PC-3 (cell line): Measurements from ENCODE around the gene DUS1L. TPM values are rescaled to one million over a fixed set of nuclear protein-coding genes. Genes with fewer than 3 reads are reported as not detected.

ENCODE experiments used
- ATAC-seq: fragments of 200-7000 bp; cut with Tn5 transposase; 2 replicates; pipeline ENCODE4 v1.9.1; 2020; ENCODE audit warnings: mild to moderate bottlenecking, moderate library complexity
- BruUV-seq: library from RNA; stranded (reverse); fragments of 400-500 nt; replicated peaks from 2 replicates; lab custom pipeline; 2021; lab: Mats Ljungman, UMichigan
- CTCF ChIA-PET: fragments of 300-600 bp; sonication (Branson Sonifier 250); formaldehyde crosslinking; loops from one replicate; lab custom pipeline; 2022; ENCODE audit warnings: antibody characterized with exemption; lab: Charles Lee
- POLR2A ChIA-PET: fragments of 300-600 bp; sonication (Branson Sonifier 250); formaldehyde crosslinking; loops from one replicate; lab custom pipeline; 2022; ENCODE audit warnings: antibody characterized with exemption; ENCODE audit not compliant: unreplicated experiment; lab: Charles Lee
- DNase-seq: peaks from one replicate; pipeline ENCODE4 v3.0.0-alpha.2; 2015
- H2AFZ ChIP-seq: fragments of 300-600 bp; sonication (generic); 2 replicates; pipeline ENCODE4 v1.6.0; 2016; ENCODE audit warnings: antibody characterized with exemption, low read length
- H3F3A ChIP-seq: fragments of 300-600 bp; sonication (generic); one replicate; pipeline ENCODE4 v1.6.0; 2017; ENCODE audit warnings: antibody characterized with exemption, low read length, control low read depth, mild to moderate bottlenecking; ENCODE audit not compliant: unreplicated experiment
- H3K27ac ChIP-seq: fragments of 300-600 bp; sonication (generic); 2 replicates; pipeline ENCODE4 v1.5.1; 2016; ENCODE audit warnings: mild to moderate bottlenecking, low read length
- H3K27me3 ChIP-seq: fragments of 300-600 bp; sonication (generic); 2 replicates; pipeline ENCODE4 v1.6.1; 2016; ENCODE audit warnings: low read length, mixed read lengths
- H3K36me3 ChIP-seq: fragments of 300-600 bp; sonication (generic); 2 replicates; pipeline ENCODE4 v1.6.1; 2016; ENCODE audit warnings: low read depth, mixed run types, low read length, mixed read lengths
- H3K4me1 ChIP-seq: fragments of 300-600 bp; sonication (generic); 2 replicates; pipeline ENCODE4 v1.5.1; 2016; ENCODE audit warnings: low read length; ENCODE audit not compliant: insufficient read depth
- H3K4me2 ChIP-seq: fragments of 300-600 bp; sonication (generic); 2 replicates; pipeline ENCODE4 v1.6.0; 2016; ENCODE audit warnings: low read length
- H3K4me3 ChIP-seq: fragments of 300-600 bp; sonication (generic); 2 replicates; pipeline ENCODE4 v1.5.1; 2016; ENCODE audit warnings: mild to moderate bottlenecking, low read length, mixed read lengths
- H3K79me2 ChIP-seq: fragments of 300-600 bp; sonication (generic); 2 replicates; pipeline ENCODE4 v1.6.1; 2017; ENCODE audit warnings: low read length, mixed read lengths
- H3K9ac ChIP-seq: fragments of 300-600 bp; sonication (generic); 2 replicates; pipeline ENCODE4 v1.6.0; 2016; ENCODE audit warnings: mild to moderate bottlenecking, low read length
- H3K9me2 ChIP-seq: fragments of 300-600 bp; sonication (generic); replicated peaks from 2 replicates; pipeline ENCODE4 v1.6.1; 2016; ENCODE audit warnings: mixed run types, low read length, mixed read lengths
- H3K9me3 ChIP-seq: fragments of 300-600 bp; sonication (generic); 2 replicates; pipeline ENCODE4 v1.6.1; 2016; ENCODE audit warnings: low read length, mixed read lengths
- H4K20me1 ChIP-seq: fragments of 300-600 bp; sonication (generic); 2 replicates; pipeline ENCODE4 v1.6.1; 2016; ENCODE audit warnings: low read length, mixed read lengths
- CTCF ChIP-seq: fragments of 300-600 bp; sonication (generic); conservative IDR thresholded peaks from 2 replicates; pipeline ENCODE4 v1.5.1; 2017; ENCODE audit warnings: antibody characterized with exemption, low read depth, mild to moderate bottlenecking, low read length
- EZH2 ChIP-seq: fragments of 300-600 bp; sonication (generic); IDR thresholded peaks from one replicate; pipeline ENCODE4 v1.6.1; 2017; ENCODE audit warnings: antibody characterized with exemption, mild to moderate bottlenecking, low read length; ENCODE audit not compliant: unreplicated experiment
- EZH2phosphoT487 ChIP-seq: fragments of 300-600 bp; sonication (generic); IDR thresholded peaks from 2 replicates; pipeline ENCODE4 v1.6.1; 2018; ENCODE audit warnings: mild to moderate bottlenecking, antibody characterized with exemption, low read length, borderline replicate concordance
- intact Hi-C: fragments of 100-400 bp; cut with micrococcal nuclease; formaldehyde crosslinking; loops from 2 replicates; pipeline ENCODE4 v1.9.0; 2023
- total RNA-seq: library from RNA; depleted of rRNA; stranded (reverse); fragments of >200 nt; gene quantifications from 2 replicates; pipeline ENCODE4 v1.2.3, GENCODE V29; 2014; rRNA removed

Gene DUS1L
- total RNA-seq, 1 experiment from 2014 or later = 205 TPM

GRCh38 chr17:82008941-82009405, 56.6 kb downstream of the DUS1L start:
- Histone ChIP-seq H4K20me1 (no peaks in the 10 kb centered on the region), H3K27ac (no peak overlapping the region), H3K4me1 (peaks cover 9% of the 10 kb centered on the region), H3K36me3 (no peaks in the 10 kb centered on the region), H3F3A (no peaks in the 10 kb centered on the region), H3K9ac (no peak overlapping the region), H3K9me2 (no peaks in the 10 kb centered on the region), H3K79me2 (no peaks in the 10 kb centered on the region), H3K4me3 (no peak overlapping the region), H3K9me3 (no peaks in the 10 kb centered on the region), H3K27me3 (no peaks in the 10 kb centered on the region), H2AFZ (no peak overlapping the region), H3K4me2 (no peak overlapping the region)
- ATAC-seq = no peak
- POLR2A ChIA-PET = no interaction called here
- CTCF ChIA-PET = no interaction called here
- TF ChIP-seq CTCF (no peak), EZH2 (no peak), EZH2phosphoT487 (no peak)
- DNase-seq = no peak
- intact Hi-C loops = no loop called here
- BruUV-seq = no TSS peak

GRCh38 chr17:82008258-82008940, 57.2 kb downstream of the DUS1L start:
- H3K9me2 ChIP-seq = no peaks in the 10 kb centered on the region
- TF ChIP-seq EZH2 = no peak
- TF ChIP-seq EZH2phosphoT487 = no peak
- TF ChIP-seq CTCF = no peak
- no peak overlapping the region for H2AFZ ChIP-seq
- no peaks in the 10 kb centered on the region for H3F3A ChIP-seq
- ATAC-seq = no peak
- H3K27ac ChIP-seq = no peak overlapping the region
- no peaks in the 10 kb centered on the region for H4K20me1 ChIP-seq
- no peaks in the 10 kb centered on the region for H3K79me2 ChIP-seq
- ChIA-PET POLR2A (no interaction called here), CTCF (no interaction called here)
- intact Hi-C loops = no loop called here
- H3K4me1 ChIP-seq = peaks cover 13% of the 10 kb centered on the region
- H3K27me3 ChIP-seq = no peaks in the 10 kb centered on the region
- DNase-seq = no peak
- no peak overlapping the region for H3K4me3 ChIP-seq
- H3K9ac ChIP-seq = no peak overlapping the region
- no peaks in the 10 kb centered on the region for H3K36me3 ChIP-seq
- H3K9me3 ChIP-seq = no peaks in the 10 kb centered on the region
- no TSS peak for BruUV-seq
- H3K4me2 ChIP-seq = no peak overlapping the region

Other genes with a start within 250 kb of the DUS1L start
- gene MCRIP1, start 232.5 kb downstream of the DUS1L start, total RNA-seq = 73.4 and 90.9 TPM in 2 replicates
- gene PPP1R27, start 230.8 kb downstream of the DUS1L start, total RNA-seq = not detected in 2 replicates
- gene P4HB, start 205.3 kb downstream of the DUS1L start, total RNA-seq = 969 and 1,089 TPM in 2 replicates
- 201 and 261 TPM in 2 replicates for gene ARHGDIA, start 194.5 kb downstream of the DUS1L start, total RNA-seq
- gene ALYREF, start 174.2 kb downstream of the DUS1L start, total RNA-seq = 496 and 633 TPM in 2 replicates
- gene ANAPC11, start 174.1 kb downstream of the DUS1L start, total RNA-seq = 243 and 268 TPM in 2 replicates
- 0.07 and 0.17 TPM in 2 replicates for gene NPB, start 163.6 kb downstream of the DUS1L start, total RNA-seq
- gene PCYT2, start 154.4 kb downstream of the DUS1L start, total RNA-seq = 33.3 and 42.7 TPM in 2 replicates
- gene SIRT7, start 147.6 kb downstream of the DUS1L start, total RNA-seq = 51.6 and 70.8 TPM in 2 replicates
- gene MAFG, start 138.1 kb downstream of the DUS1L start, total RNA-seq = 22.9 and 37.5 TPM in 2 replicates
- gene PYCR1, start 128.5 kb downstream of the DUS1L start, total RNA-seq = 144 and 169 TPM in 2 replicates
- not detected in 2 replicates for gene MYADML2, start 118.6 kb downstream of the DUS1L start, total RNA-seq
- gene NOTUM, start 104.6 kb downstream of the DUS1L start, total RNA-seq = 0.75 TPM in 1 of 2 replicates, not detected in the other
- gene ASPSCR1, start 88.2 kb downstream of the DUS1L start, total RNA-seq = 31.5 and 48.2 TPM in 2 replicates
- 344 and 390 TPM in 2 replicates for gene CENPX, start 42.9 kb downstream of the DUS1L start, total RNA-seq
- 71.5 and 90.0 TPM in 2 replicates for gene LRRC45, start 42.5 kb downstream of the DUS1L start, total RNA-seq
- 46.8 and 52.2 TPM in 2 replicates for gene RAC3, start 34.1 kb downstream of the DUS1L start, total RNA-seq
- 135 and 142 TPM in 2 replicates for gene DCXR, start 28.1 kb downstream of the DUS1L start, total RNA-seq
- 46.7 and 46.8 TPM in 2 replicates for gene RFNG, start 14.0 kb downstream of the DUS1L start, total RNA-seq
- gene GPS1, start 13.9 kb downstream of the DUS1L start, total RNA-seq = 240 and 287 TPM in 2 replicates
- gene FASN, start 32.4 kb upstream of the DUS1L start, total RNA-seq = 269 and 364 TPM in 2 replicates
- 35.0 and 36.6 TPM in 2 replicates for gene CCDC57, start 147.0 kb upstream of the DUS1L start, total RNA-seq
- gene SLC16A3, start 163.2 kb upstream of the DUS1L start, total RNA-seq = 286 and 447 TPM in 2 replicates
- gene CSNK1D, start 207.9 kb upstream of the DUS1L start, total RNA-seq = 58.6 and 73.5 TPM in 2 replicates